Medulla oblongata (tissue), 1 donor: ENCODE data around the gene C2orf49.

Experiments
- DNase-seq: peaks from one replicate; pipeline ENCODE4 v3.0.0-alpha.2; 2015; ENCODE audit errors: extremely low spot score

The C2orf49 gene

DNA sequence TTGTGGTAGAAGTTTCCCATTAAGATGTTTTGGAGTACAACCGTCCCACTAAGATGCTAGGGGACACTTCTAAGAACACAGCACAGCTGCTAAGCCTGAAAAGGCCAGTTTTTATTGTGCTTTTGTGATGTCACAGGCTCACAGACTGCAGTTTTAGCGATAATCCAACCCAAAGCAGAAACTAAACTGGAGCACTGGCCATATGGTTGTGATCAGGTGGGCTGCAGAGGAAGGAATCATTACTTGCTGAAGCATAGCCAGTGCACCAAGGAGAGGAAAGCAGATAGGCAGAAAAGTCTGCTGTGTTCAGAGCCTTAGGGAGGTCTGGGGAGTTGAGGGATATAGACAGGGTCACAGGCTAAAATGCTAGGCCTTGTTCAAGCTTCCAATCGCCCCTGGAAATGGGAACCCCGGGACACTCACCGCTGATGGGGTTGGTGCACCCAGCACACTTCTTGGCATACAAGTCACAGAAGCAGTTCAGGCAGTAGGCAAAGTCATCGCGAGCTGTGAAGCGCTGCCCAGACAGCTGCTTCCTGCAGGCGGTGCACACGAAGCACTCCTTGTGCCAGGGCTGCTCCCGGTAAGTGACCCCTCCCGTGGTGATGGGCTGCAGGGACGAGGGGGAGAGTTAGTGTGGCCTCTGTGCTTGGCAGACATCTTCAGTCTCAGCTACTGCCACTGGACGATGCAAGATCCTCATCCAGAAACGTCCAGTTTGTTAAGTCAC, 25.7 kb downstream of the C2orf49 start:
- DNase-seq: no peak

- DNase-seq: no peak
Observed at GRCh38 chr2:105364436-105365139, 27.2 kb downstream of the C2orf49 start.

- no peak for DNase-seq
Observed at GRCh38 chr2:105365206-105365605, 27.9 kb downstream of the C2orf49 start.

GRCh38 chr2:105368759-105369408, 31.5 kb downstream of the C2orf49 start:
- no peak for DNase-seq

GRCh38 chr2:105369777-105370690, 32.7 kb downstream of the C2orf49 start:
- DNase-seq: peak; percentile 86

- DNase-seq: no peak
Observed at GRCh38 chr2:105371156-105371555, 33.8 kb downstream of the C2orf49 start.

- no peak for DNase-seq
Observed at GRCh38 chr2:105371810-105372209, 34.5 kb downstream of the C2orf49 start.

- DNase-seq: peak; percentile 54
Observed at GRCh38 chr2:105373344-105373781, 36.0 kb downstream of the C2orf49 start.

- DNase-seq: no peak
Observed at GRCh38 chr2:105373895-105374401, 36.6 kb downstream of the C2orf49 start.

DNA sequence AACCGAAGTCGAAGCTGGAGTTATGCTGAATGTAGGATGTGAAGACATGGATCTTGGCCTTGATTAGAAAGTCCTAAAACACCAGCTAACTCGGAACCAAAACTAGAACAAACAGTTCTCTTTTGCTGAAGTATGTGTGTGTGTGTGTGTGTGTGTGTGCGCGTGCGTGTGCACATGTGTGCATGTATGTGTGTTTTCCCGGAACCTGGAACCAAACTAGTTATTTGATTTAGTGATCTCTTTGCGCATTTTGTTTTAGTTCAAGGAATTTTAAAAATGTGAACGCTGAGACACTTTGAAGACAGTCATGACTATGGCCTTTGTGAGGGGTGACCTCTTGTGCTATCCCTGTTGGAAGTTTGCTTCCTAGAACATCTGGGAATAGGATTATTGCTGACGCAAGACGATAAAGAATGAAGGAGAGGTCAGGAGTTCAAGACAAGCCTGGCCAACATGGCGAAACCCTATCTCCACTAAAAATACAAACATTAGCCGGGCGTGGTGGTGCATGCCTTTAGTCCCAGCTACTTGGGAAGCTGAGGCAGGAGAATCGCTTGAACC, 37.7 kb downstream of the C2orf49 start:
- DNase-seq: no peak

DNA sequence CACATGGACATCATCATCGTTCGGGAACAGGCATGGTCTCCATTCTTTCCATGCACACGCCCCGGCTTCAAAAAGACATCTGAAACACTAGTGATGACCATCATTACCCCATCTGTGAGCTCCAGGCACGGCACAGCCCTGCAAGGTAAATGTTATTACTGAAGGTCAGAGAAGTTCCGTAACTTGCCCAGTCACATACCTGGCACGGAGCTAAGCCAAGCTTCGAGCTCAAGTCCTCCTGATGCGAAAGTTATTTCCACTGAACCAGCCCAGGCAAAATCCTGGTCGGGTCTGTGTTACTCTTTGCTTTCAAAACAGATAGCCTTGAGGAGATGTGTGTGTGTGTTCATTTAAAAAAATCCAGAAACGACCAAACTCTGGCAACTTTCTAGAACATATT, 38.7 kb downstream of the C2orf49 start:
- DNase-seq: no peak

- DNase-seq: no peak
Observed at GRCh38 chr2:105376789-105377240, 39.5 kb downstream of the C2orf49 start.

- DNase-seq: no peak
Observed at GRCh38 chr2:105377871-105378270, 40.5 kb downstream of the C2orf49 start.

GRCh38 chr2:105378276-105378840, 41.0 kb downstream of the C2orf49 start:
- DNase-seq: no peak

DNA sequence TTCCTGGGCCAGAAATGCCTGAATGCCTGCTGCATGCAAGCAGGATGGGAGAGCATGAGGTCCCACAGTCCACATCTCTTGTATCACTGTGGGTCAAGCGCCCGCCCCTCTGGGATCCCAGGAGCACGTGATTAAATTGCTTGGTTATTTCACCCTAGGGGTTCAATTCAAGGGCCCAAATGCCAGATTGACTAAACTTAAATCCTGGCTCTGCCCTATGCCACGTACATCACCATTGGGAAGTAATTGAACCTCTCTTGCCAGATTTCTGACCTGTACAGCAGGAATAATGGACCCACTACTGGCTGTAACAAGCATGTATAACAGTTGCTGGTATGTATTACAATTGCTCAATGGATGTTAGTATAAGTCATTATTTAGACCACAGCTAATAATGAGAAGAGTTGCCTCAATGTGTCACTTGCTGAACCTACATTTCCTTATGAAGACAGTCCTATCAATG, 41.6 kb downstream of the C2orf49 start:
- DNase-seq: no peak

- no peak for DNase-seq
Observed at GRCh38 chr2:105379741-105380186, 42.4 kb downstream of the C2orf49 start.

- DNase-seq: no peak
Observed at GRCh38 chr2:105380432-105381100, 43.2 kb downstream of the C2orf49 start.

GRCh38 chr2:105381101-105381668, 43.8 kb downstream of the C2orf49 start:
- DNase-seq: no peak

DNA sequence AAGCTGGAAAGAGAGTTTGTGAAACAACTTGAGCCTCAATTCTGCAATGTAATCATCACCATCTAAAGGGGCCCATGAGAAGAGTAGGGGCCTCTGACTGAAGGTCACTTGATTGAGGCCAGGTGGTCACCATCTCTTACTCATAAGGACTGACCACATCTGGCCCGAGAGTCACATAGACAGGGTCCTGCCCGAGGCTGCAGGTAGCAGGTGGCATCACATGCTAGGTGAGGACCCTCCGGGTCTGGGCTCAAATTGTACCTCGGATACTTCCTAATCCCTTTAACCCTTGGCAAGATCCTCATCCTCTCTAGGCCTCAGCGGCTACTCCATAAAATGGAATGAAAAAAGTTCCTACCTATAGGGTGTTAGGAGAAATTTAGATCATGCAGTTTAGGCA, 44.8 kb downstream of the C2orf49 start:
- DNase-seq: no peak
